H1 (cell line): Measurements from ENCODE around the gene SLIT3. TPM values are rescaled to one million over a fixed set of nuclear protein-coding genes. Genes with fewer than 3 reads are reported as not detected.

ENCODE experiments used
- CTCF ChIA-PET: fragments of 300-600 bp; sonication (Branson Sonifier 250); formaldehyde crosslinking; loops from one replicate; lab custom pipeline; 2021; ENCODE audit not compliant: partially characterized antibody; lab: Charles Lee
- POLR2A ChIA-PET: fragments of 300-600 bp; sonication (Branson Sonifier 250); formaldehyde crosslinking; loops from one replicate; lab custom pipeline; 2021; ENCODE audit warnings: inconsistent platforms; ENCODE audit not compliant: partially characterized antibody; lab: Charles Lee
- DNase-seq, 2 experiments: peaks; one replicate each; pipeline versions ENCODE4 v3.0.0 to v3.0.0-alpha.2; 2010 to 2022; ENCODE audit warnings: low spot score in 2 of 2, low read depth in 1 of 2, mixed read lengths in 1 of 2
- FAIRE-seq: peaks from 2 replicates; lab custom pipeline; 2011; peaks lifted over from hg19 to GRCh38; lab: Jason Lieb, UNC
- H2AFZ ChIP-seq: 2 replicates; pipeline ENCODE4 v1.8.1; 2012; ENCODE audit warnings: low read length, inconsistent platforms
- H2AK5ac ChIP-seq: 2 replicates; pipeline ENCODE4 v1.6.1; 2013; ENCODE audit warnings: low read depth, low read length
- H2BK120ac ChIP-seq: replicated peaks from 2 replicates; pipeline ENCODE3; 2013; ENCODE audit warnings: low read depth, low read length, inconsistent platforms
- H2BK12ac ChIP-seq: 2 replicates; pipeline ENCODE4 v1.6.1; 2013; ENCODE audit warnings: low read depth, low read length
- H2BK15ac ChIP-seq: 2 replicates; pipeline ENCODE4 v1.6.1; 2013; ENCODE audit warnings: low read length
- H2BK20ac ChIP-seq: 2 replicates; pipeline ENCODE4 v1.6.1; 2013; ENCODE audit warnings: low read length
- H2BK5ac ChIP-seq: 2 replicates; pipeline ENCODE4 v1.6.1; 2013; ENCODE audit warnings: low read depth, low read length
- H3K14ac ChIP-seq: 2 replicates; pipeline ENCODE4 v1.6.1; 2013; ENCODE audit warnings: inconsistent platforms; ENCODE audit not compliant: insufficient read length
- H3K18ac ChIP-seq: 2 replicates; pipeline ENCODE4 v1.6.1; 2013; ENCODE audit warnings: low read length; ENCODE audit errors: extremely low read depth
- H3K23ac ChIP-seq: 2 replicates; pipeline ENCODE4 v1.6.1; 2013; ENCODE audit warnings: inconsistent platforms; ENCODE audit not compliant: insufficient read length
- H3K23me2 ChIP-seq: 2 replicates; pipeline ENCODE4 v1.6.1; 2013; ENCODE audit warnings: low read depth, low read length
- H3K27ac ChIP-seq: 2 replicates; pipeline ENCODE4 v1.6.1; 2011; ENCODE audit warnings: low read depth, low read length, inconsistent platforms
- H3K27me3 ChIP-seq, 4 experiments: replicated peaks in 1 of 4; 1 replicate in 1 of 4; 2 replicates in 3 of 4; pipeline versions ENCODE4 v1.6.1 to v1.8.1; 2011 to 2013; ENCODE audit warnings: low read length in 3 of 4, mild to moderate bottlenecking in 3 of 4, inconsistent platforms in 2 of 4, mixed read lengths in 2 of 4, moderate library complexity in 1 of 4; ENCODE audit not compliant: control insufficient read depth in 3 of 4, insufficient read depth in 3 of 4; ENCODE audit errors: extremely low read depth in 1 of 4
- H3K36me3 ChIP-seq, 4 experiments: 2 replicates each; pipeline versions ENCODE4 v1.6.1 to v1.8.1; 2011 to 2013; ENCODE audit warnings: mild to moderate bottlenecking in 4 of 4, low read length in 3 of 4, moderate library complexity in 2 of 4, control low read depth in 1 of 4, inconsistent platforms in 1 of 4; ENCODE audit not compliant: insufficient read depth in 4 of 4, control insufficient read depth in 2 of 4
- H3K4ac ChIP-seq: replicated peaks from 2 replicates; pipeline ENCODE3; 2013; ENCODE audit warnings: low read length, low read depth, mixed read lengths, inconsistent platforms; ENCODE audit not compliant: insufficient read length
- H3K4me1 ChIP-seq, 4 experiments: replicated peaks in 1 of 4; 1 replicate in 1 of 4; 2 replicates in 3 of 4; pipeline versions ENCODE4 v1.6.1 to v1.8.1; 2011 to 2013; ENCODE audit warnings: low read length in 3 of 4, inconsistent platforms in 2 of 4, mixed read lengths in 1 of 4; ENCODE audit not compliant: insufficient read depth in 4 of 4, control insufficient read depth in 3 of 4
- H3K4me2 ChIP-seq, 2 experiments: 2 replicates each; pipeline versions ENCODE4 v1.6.1 to v1.8.1; 2011 to 2013; ENCODE audit warnings: low read depth in 2 of 2, low read length in 2 of 2, control low read depth in 1 of 2, inconsistent platforms in 1 of 2, mild to moderate bottlenecking in 1 of 2; ENCODE audit not compliant: insufficient read depth in 1 of 2
- H3K4me3 ChIP-seq, 4 experiments: fragments of 200-600, 300-600 bp in 1 of 4; sonication (generic), shearing (Covaris generic), sonication (Bioruptor Twin) in 1 of 4; 2 replicates each; pipeline versions ENCODE4 v1.5.1 to v1.8.1; 2011 to 2016; ENCODE audit warnings: low read length in 4 of 4, low read depth in 3 of 4, control low read depth in 2 of 4, inconsistent platforms in 2 of 4, mild to moderate bottlenecking in 2 of 4, mixed read lengths in 1 of 4, moderate library complexity in 1 of 4; ENCODE audit not compliant: insufficient read depth in 2 of 4; ENCODE audit errors: extremely low read depth in 1 of 4
- H3K56ac ChIP-seq: replicated peaks from 2 replicates; pipeline ENCODE3; 2013; ENCODE audit warnings: low read depth, mild to moderate bottlenecking, mixed read lengths, low read length, inconsistent platforms; ENCODE audit not compliant: insufficient read length
- H3K79me1 ChIP-seq: 2 replicates; pipeline ENCODE4 v1.6.1; 2013; ENCODE audit warnings: low read depth, low read length, control low read depth
- H3K79me2 ChIP-seq, 2 experiments: 2 replicates each; pipeline versions ENCODE4 v1.6.1 to v1.8.1; 2012 to 2013; ENCODE audit warnings: low read length in 2 of 2, mild to moderate bottlenecking in 2 of 2, inconsistent platforms in 1 of 2; ENCODE audit not compliant: insufficient read depth in 2 of 2, control insufficient read depth in 1 of 2
- H3K9ac ChIP-seq, 4 experiments: replicated peaks in 1 of 4; 1 replicate in 1 of 4; 2 replicates in 3 of 4; pipeline versions ENCODE4 v1.6.1 to v1.8.1; 2011 to 2013; ENCODE audit warnings: low read depth in 3 of 4, low read length in 3 of 4, control low read depth in 2 of 4, mild to moderate bottlenecking in 2 of 4, moderate library complexity in 2 of 4, inconsistent platforms in 1 of 4; ENCODE audit errors: extremely low read depth in 1 of 4
- H3K9me3 ChIP-seq, 2 experiments: 2 replicates each; pipeline versions ENCODE4 v1.6.1 to v1.8.1; 2012 to 2013; ENCODE audit warnings: mild to moderate bottlenecking in 2 of 2, moderate library complexity in 2 of 2, control low read depth in 1 of 2, inconsistent platforms in 1 of 2, low read depth in 1 of 2, low read length in 1 of 2, mixed read lengths in 1 of 2; ENCODE audit not compliant: insufficient read depth in 2 of 2
- H4K20me1 ChIP-seq, 2 experiments: replicated peaks in 1 of 2; 2 replicates each; pipeline versions ENCODE3 to v1.8.1; 2011 to 2013; ENCODE audit warnings: inconsistent platforms in 2 of 2, low read length in 2 of 2, mild to moderate bottlenecking in 1 of 2; ENCODE audit not compliant: insufficient read depth in 2 of 2, control insufficient read depth in 1 of 2
- H4K5ac ChIP-seq: 2 replicates; pipeline ENCODE4 v1.6.1; 2013; ENCODE audit warnings: low read length, low read depth, mixed read lengths, inconsistent platforms; ENCODE audit not compliant: insufficient read length
- H4K8ac ChIP-seq: 2 replicates; pipeline ENCODE4 v1.8.0; 2013; ENCODE audit warnings: mild to moderate bottlenecking, moderate library complexity, low read length, inconsistent platforms; ENCODE audit not compliant: insufficient read depth; ENCODE audit errors: extremely low read depth
- H4K91ac ChIP-seq: replicated peaks from 2 replicates; pipeline ENCODE3; 2013; ENCODE audit warnings: low read length, mixed read lengths, inconsistent platforms; ENCODE audit not compliant: insufficient read length
- CBX5 ChIP-seq: fragments of 300-800, 300-1000 bp; sonication (generic); IDR thresholded peaks from 2 replicates; pipeline ENCODE4 v1.7.1; 2016; ENCODE audit warnings: antibody characterized with exemption, low read length, low read depth
- GTF2F1 ChIP-seq: IDR thresholded peaks from 2 replicates; pipeline ENCODE4 v1.6.1; 2012; ENCODE audit warnings: low read depth, low read length, improper control_type of control experiment, borderline replicate concordance
- NANOG ChIP-seq: IDR thresholded peaks from 2 replicates; pipeline ENCODE4 v1.6.1; 2011; ENCODE audit warnings: low read length, low read depth, mild to moderate bottlenecking, inconsistent platforms; ENCODE audit not compliant: insufficient read depth, poor library complexity, severe bottlenecking
- NRF1 ChIP-seq: IDR thresholded peaks from 2 replicates; pipeline ENCODE4 v1.6.1; 2011; ENCODE audit warnings: mild to moderate bottlenecking, low read depth, low read length, improper control_type of control experiment
- RAD21 ChIP-seq, 2 experiments: IDR thresholded peaks in 1 of 2; conservative IDR thresholded peaks in 1 of 2; 2 replicates each; pipeline ENCODE4 v1.6.1; 2011; ENCODE audit warnings: low read depth in 2 of 2, low read length in 2 of 2, improper control_type of control experiment in 1 of 2, inconsistent platforms in 1 of 2, mild to moderate bottlenecking in 1 of 2, moderate library complexity in 1 of 2
- SIRT6 ChIP-seq: IDR thresholded peaks from one replicate; pipeline ENCODE4 v1.7.1; 2012; ENCODE audit warnings: low read length, inconsistent platforms
- SRF ChIP-seq: IDR thresholded peaks from 2 replicates; pipeline ENCODE4 v1.6.1; 2011; ENCODE audit warnings: mild to moderate bottlenecking, low read depth, low read length, moderate library complexity
- SUZ12 ChIP-seq: fragments of 200-600 bp; sonication (generic); IDR thresholded peaks from 2 replicates; pipeline ENCODE4 v1.6.1; 2012; ENCODE audit warnings: mild to moderate bottlenecking, inconsistent platforms, low read length, moderate library complexity, mixed read lengths
- TCF12 ChIP-seq: IDR thresholded peaks from 2 replicates; pipeline ENCODE4 v1.6.1; 2011; ENCODE audit warnings: low read depth, mild to moderate bottlenecking, low read length
- WGBS, 2 experiments: shearing (Covaris generic) in 1 of 2; methylation state at CpG; one replicate each; pipeline versions ENCODE4 v1.1.6 to v1.1.7; 2013 to 2015; ENCODE audit warnings: low lambda C conversion rate in 2 of 2, mixed read lengths in 2 of 2, inconsistent platforms in 1 of 2, low coverage in 1 of 2, missing lambda C conversion rate in 1 of 2; ENCODE audit not compliant: insufficient replicate concordance in 2 of 2, insufficient coverage in 1 of 2, insufficient read length in 1 of 2; ENCODE audit errors: extremely low coverage in 1 of 2, missing lambda C conversion rate in 1 of 2; 5-methylcytosine and 5-hydroxymethylcytosine counted together
- polyA plus RNA-seq, 7 experiments: library from polyadenylated mRNA; depleted of rRNA in 3 of 7; stranded (reverse) in 5 of 7; unstranded in 2 of 7; fragments of >200 nt in 5 of 7; fragments of 200-250 nt in 2 of 7; gene quantifications; 1 replicate in 5 of 7; 2 replicates in 1 of 7; 4 replicates in 1 of 7; pipeline versions ENCODE4 v1.2.1 to v1.2.3, GENCODE V29; 2011 to 2013; ENCODE audit warnings: missing spikeins in 2 of 7, mixed read lengths in 2 of 7
- total RNA-seq: library from RNA; stranded (reverse); fragmentation: NEBNext Ultra II Directional; extraction: Animal tissue kit (Norgen Biotek cat#: 25700); gene quantifications from 2 replicates; pipeline ENCODE4 v1.2.1, GENCODE V29; 2021
- TF ChIP-seq, protein P1 (sequence below): IDR thresholded peaks from 2 replicates; pipeline ENCODE4 v1.6.1; 2012; ENCODE audit warnings: low read length, inconsistent platforms
- TF ChIP-seq, protein P2 (sequence below): IDR thresholded peaks from 2 replicates; pipeline ENCODE4 v1.6.1; 2011; ENCODE audit warnings: low read length, improper control_type of control experiment

Gene SLIT3
- total and polyA plus RNA-seq, 2 of the 8 experiments (the other 6 are each of a cell fraction or from before 2014, with no cell fraction given) = 1.1 to 1.2 TPM

DNA sequence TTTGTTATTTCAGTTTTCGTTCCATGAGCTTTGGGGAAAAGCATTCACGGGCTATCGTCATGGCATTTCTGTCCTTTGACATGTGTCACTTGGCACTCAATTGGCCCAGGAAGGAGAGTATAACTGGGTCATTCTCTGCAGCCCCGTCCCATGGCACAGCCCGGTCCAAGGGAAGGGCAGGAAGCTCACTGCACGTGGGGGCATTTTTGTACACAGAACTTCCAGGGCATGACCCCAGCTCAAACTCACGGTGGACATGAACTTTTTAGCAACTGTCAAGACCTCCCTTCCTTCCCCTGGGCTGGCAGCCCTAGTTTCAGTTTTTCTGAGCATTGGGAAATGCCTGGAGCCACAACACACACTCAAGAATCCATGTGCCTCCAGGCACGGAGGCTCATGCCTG, 560.1 kb downstream of the SLIT3 start:
- H2BK15ac ChIP-seq = no peak overlapping the region
- H4K91ac ChIP-seq = no peak overlapping the region
- no peaks in the 10 kb centered on the region for H3K9me3 ChIP-seq
- WGBS, 2 experiments = 88% methylated on average over 7 of the region's 8 CpGs; no CpG with 5 or more reads in 1 of the 2 experiments
- DNase-seq (no peak), FAIRE-seq (no peak)
- H4K20me1 ChIP-seq = no peaks in the 10 kb centered on the region
- no peak overlapping the region for H3K4me2 ChIP-seq
- H3K23me2 ChIP-seq = no peaks in the 10 kb centered on the region
- H2BK5ac ChIP-seq = no peak overlapping the region
- H3K4ac ChIP-seq = no peak overlapping the region
- H2BK120ac ChIP-seq = no peak overlapping the region
- no peaks in the 10 kb centered on the region for H3K4me1 ChIP-seq
- H3K27ac ChIP-seq = no peak overlapping the region
- ChIA-PET POLR2A (interaction anchor here (0.6 kb wide), 1 partner anchor 485 kb away, joined by 3 read pairs; no protein-coding TSS in a partner anchor), CTCF (interaction anchor here (0.9 to 3.0 kb wide), 6 partner anchors 7 to 76 kb away, joined by 3 to 11 read pairs (median 4); no protein-coding TSS in a partner anchor)
- no peak overlapping the region; the same call in 1 of the 2 replicates for H3K18ac ChIP-seq
- no peak overlapping the region for H3K4me3 ChIP-seq
- H4K8ac ChIP-seq = no peak overlapping the region
- H3K79me2 ChIP-seq = no peaks in the 10 kb centered on the region
- TF ChIP-seq RAD21 (IDR thresholded peaks at IDR 0.05 in 1 of 2, conservative IDR thresholded peaks at IDR 0.05 in 1 of 2; ENCODE audit: low read depth in 2 of 2, low read length in 2 of 2) (no peak), SIRT6 (no peak), GTF2F1 (no peak), CBX5 (no peak), SRF (no peak), SUZ12 (no peak), NANOG (no peak), NRF1 (no peak), TCF12 (no peak)
- TF ChIP-seq, protein P1, sequence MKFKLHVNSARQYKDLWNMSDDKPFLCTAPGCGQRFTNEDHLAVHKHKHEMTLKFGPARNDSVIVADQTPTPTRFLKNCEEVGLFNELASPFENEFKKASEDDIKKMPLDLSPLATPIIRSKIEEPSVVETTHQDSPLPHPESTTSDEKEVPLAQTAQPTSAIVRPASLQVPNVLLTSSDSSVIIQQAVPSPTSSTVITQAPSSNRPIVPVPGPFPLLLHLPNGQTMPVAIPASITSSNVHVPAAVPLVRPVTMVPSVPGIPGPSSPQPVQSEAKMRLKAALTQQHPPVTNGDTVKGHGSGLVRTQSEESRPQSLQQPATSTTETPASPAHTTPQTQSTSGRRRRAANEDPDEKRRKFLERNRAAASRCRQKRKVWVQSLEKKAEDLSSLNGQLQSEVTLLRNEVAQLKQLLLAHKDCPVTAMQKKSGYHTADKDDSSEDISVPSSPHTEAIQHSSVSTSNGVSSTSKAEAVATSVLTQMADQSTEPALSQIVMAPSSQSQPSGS = no peak
- TF ChIP-seq, protein P2, sequence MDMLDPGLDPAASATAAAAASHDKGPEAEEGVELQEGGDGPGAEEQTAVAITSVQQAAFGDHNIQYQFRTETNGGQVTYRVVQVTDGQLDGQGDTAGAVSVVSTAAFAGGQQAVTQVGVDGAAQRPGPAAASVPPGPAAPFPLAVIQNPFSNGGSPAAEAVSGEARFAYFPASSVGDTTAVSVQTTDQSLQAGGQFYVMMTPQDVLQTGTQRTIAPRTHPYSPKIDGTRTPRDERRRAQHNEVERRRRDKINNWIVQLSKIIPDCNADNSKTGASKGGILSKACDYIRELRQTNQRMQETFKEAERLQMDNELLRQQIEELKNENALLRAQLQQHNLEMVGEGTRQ = no peak
- no peaks in the 10 kb centered on the region for H3K27me3 ChIP-seq
- H3K14ac ChIP-seq = no peak overlapping the region
- no peaks in the 10 kb centered on the region for H3K36me3 ChIP-seq
- no peak overlapping the region for H2AK5ac ChIP-seq
- H3K9ac ChIP-seq = no peak overlapping the region
- no peak overlapping the region for H2AFZ ChIP-seq
- no peak overlapping the region for H2BK12ac ChIP-seq
- no peak overlapping the region for H4K5ac ChIP-seq
- no peaks in the 10 kb centered on the region for H3K79me1 ChIP-seq
- H2BK20ac ChIP-seq = no peak overlapping the region
- H3K56ac ChIP-seq = no peak overlapping the region
- no peak overlapping the region for H3K23ac ChIP-seq
